H9 (cell line): Measurements from ENCODE around the gene LRP5. TPM values are rescaled to one million over a fixed set of nuclear protein-coding genes. Genes with fewer than 3 reads are reported as not detected.

ENCODE experiments used
- DNase-seq: peaks from one replicate; pipeline ENCODE4 v3.0.0-alpha.2; 2017
- H2AFZ ChIP-seq: one replicate; pipeline ENCODE4 v1.6.1; 2013; ENCODE audit warnings: mild to moderate bottlenecking, low read length, control low read depth, moderate library complexity
- H2AK5ac ChIP-seq: 2 replicates; pipeline ENCODE4 v1.6.1; 2013; ENCODE audit warnings: low read length, control low read depth, mixed read lengths; ENCODE audit not compliant: insufficient read length
- H2BK120ac ChIP-seq: one replicate; pipeline ENCODE4 v1.6.1; 2013; ENCODE audit warnings: low read depth, mild to moderate bottlenecking, low read length, control low read depth, inconsistent platforms; ENCODE audit not compliant: poor library complexity, severe bottlenecking
- H2BK12ac ChIP-seq: 2 replicates; pipeline ENCODE4 v1.6.1; 2013; ENCODE audit warnings: low read length, control low read depth, mixed read lengths, low read depth; ENCODE audit not compliant: insufficient read length
- H2BK15ac ChIP-seq: 2 replicates; pipeline ENCODE4 v1.6.1; 2013; ENCODE audit warnings: low read depth, low read length, control low read depth
- H2BK20ac ChIP-seq: one replicate; pipeline ENCODE4 v1.6.1; 2013; ENCODE audit warnings: low read depth, mild to moderate bottlenecking, low read length, control low read depth, inconsistent platforms; ENCODE audit not compliant: poor library complexity, severe bottlenecking
- H2BK5ac ChIP-seq: 2 replicates; pipeline ENCODE4 v1.6.1; 2013; ENCODE audit warnings: low read length, control low read depth, mixed read lengths; ENCODE audit not compliant: insufficient read length
- H3K14ac ChIP-seq: 2 replicates; pipeline ENCODE4 v1.6.1; 2013; ENCODE audit warnings: low read length, control low read depth; ENCODE audit not compliant: insufficient read depth
- H3K18ac ChIP-seq: 2 replicates; pipeline ENCODE4 v1.6.1; 2013; ENCODE audit warnings: low read depth, mild to moderate bottlenecking, mixed read lengths, low read length, control low read depth; ENCODE audit not compliant: insufficient read length
- H3K23ac ChIP-seq: 2 replicates; pipeline ENCODE4 v1.6.1; 2013; ENCODE audit warnings: low read length, control low read depth, mixed read lengths, low read depth; ENCODE audit not compliant: insufficient read length
- H3K23me2 ChIP-seq: 2 replicates; pipeline ENCODE4 v1.6.1; 2013; ENCODE audit warnings: low read depth, mild to moderate bottlenecking, mixed read lengths, low read length, control low read depth; ENCODE audit not compliant: insufficient read length, poor library complexity, severe bottlenecking
- H3K27ac ChIP-seq: 2 replicates; pipeline ENCODE4 v1.5.1; 2013; ENCODE audit warnings: low read length, control low read depth, mixed read lengths, low read depth; ENCODE audit not compliant: insufficient read length
- H3K27me3 ChIP-seq: 2 replicates; pipeline ENCODE4 v1.6.1; 2013; ENCODE audit warnings: low read length, control low read depth, inconsistent platforms; ENCODE audit not compliant: insufficient read depth
- H3K4ac ChIP-seq: 2 replicates; pipeline ENCODE4 v1.6.1; 2013; ENCODE audit warnings: low read depth, mild to moderate bottlenecking, control low read depth, inconsistent platforms, low read length, moderate library complexity
- H3K4me1 ChIP-seq: 2 replicates; pipeline ENCODE4 v1.6.1; 2013; ENCODE audit warnings: low read length, control low read depth, inconsistent platforms; ENCODE audit not compliant: insufficient read depth
- H3K4me2 ChIP-seq: 2 replicates; pipeline ENCODE4 v1.6.1; 2013; ENCODE audit warnings: low read length, control low read depth, mixed read lengths; ENCODE audit not compliant: insufficient read length, insufficient read depth
- H3K56ac ChIP-seq: 2 replicates; pipeline ENCODE4 v1.6.1; 2013; ENCODE audit warnings: low read depth, mild to moderate bottlenecking, mixed read lengths, low read length, control low read depth; ENCODE audit not compliant: insufficient read length
- H3K79me1 ChIP-seq: 2 replicates; pipeline ENCODE4 v1.6.1; 2013; ENCODE audit warnings: low read depth, mild to moderate bottlenecking, moderate library complexity, low read length, control low read depth, inconsistent platforms; ENCODE audit not compliant: insufficient read depth, poor library complexity, severe bottlenecking
- H3K79me2 ChIP-seq: 2 replicates; pipeline ENCODE4 v1.6.1; 2013; ENCODE audit warnings: low read length, control low read depth, inconsistent platforms; ENCODE audit not compliant: insufficient read depth
- H3K9ac ChIP-seq: 2 replicates; pipeline ENCODE4 v1.6.1; 2013; ENCODE audit warnings: low read length, control low read depth, mixed read lengths; ENCODE audit not compliant: insufficient read length; ENCODE audit errors: extremely low read depth
- H3K9me3 ChIP-seq: one replicate; pipeline ENCODE4 v1.6.1; 2013; ENCODE audit warnings: low read depth, low read length, inconsistent platforms; ENCODE audit not compliant: control insufficient read depth
- H3T11ph ChIP-seq: one replicate; pipeline ENCODE4 v1.6.1; 2013; ENCODE audit warnings: mild to moderate bottlenecking, low read length, control low read depth, inconsistent platforms
- H4K20me1 ChIP-seq: one replicate; pipeline ENCODE4 v1.6.1; 2013; ENCODE audit not compliant: control insufficient read depth, insufficient read length, insufficient read depth
- H4K5ac ChIP-seq: 2 replicates; pipeline ENCODE4 v1.6.1; 2013; ENCODE audit warnings: low read depth, mild to moderate bottlenecking, mixed read lengths, low read length, control low read depth; ENCODE audit not compliant: insufficient read length
- H4K8ac ChIP-seq: replicated peaks from 2 replicates; pipeline ENCODE4 v1.6.1; 2013; ENCODE audit warnings: low read length, control low read depth, mixed read lengths, low read depth; ENCODE audit not compliant: insufficient read length
- H4K91ac ChIP-seq: 2 replicates; pipeline ENCODE4 v1.6.1; 2013; ENCODE audit warnings: low read depth, mild to moderate bottlenecking, moderate library complexity, mixed read lengths, low read length, control low read depth; ENCODE audit not compliant: insufficient read length
- H3K27ac Mint-ChIP-seq, 3 experiments: 2 replicates in 2 of 3; 3 replicates in 1 of 3; pipeline ENCODE4 v1.8.0; 2020 to 2021; ENCODE audit warnings: mixed read lengths in 3 of 3, mild to moderate bottlenecking in 1 of 3, moderate library complexity in 1 of 3
- H3K27me3 Mint-ChIP-seq: 2 replicates; pipeline ENCODE4 v1.8.0; 2021; ENCODE audit warnings: low read depth, mild to moderate bottlenecking, moderate library complexity, mixed read lengths
- H3K36me3 Mint-ChIP-seq, 3 experiments: 2 replicates in 2 of 3; 3 replicates in 1 of 3; pipeline ENCODE4 v1.8.0; 2020 to 2021; ENCODE audit warnings: low read depth in 3 of 3, mixed read lengths in 3 of 3; ENCODE audit not compliant: insufficient read depth in 1 of 3
- H3K4me1 Mint-ChIP-seq, 2 experiments: 2 replicates each; pipeline ENCODE4 v1.8.0; 2020; ENCODE audit warnings: mixed read lengths in 2 of 2
- H3K4me3 Mint-ChIP-seq, 2 experiments: 2 replicates in 1 of 2; 3 replicates in 1 of 2; pipeline ENCODE4 v1.8.0; 2020 to 2021; ENCODE audit warnings: mild to moderate bottlenecking in 2 of 2, mixed read lengths in 2 of 2, moderate library complexity in 1 of 2
- H3K9me3 Mint-ChIP-seq, 2 experiments: 2 replicates in 1 of 2; 3 replicates in 1 of 2; pipeline ENCODE4 v1.8.0; 2020; ENCODE audit warnings: mild to moderate bottlenecking in 2 of 2, mixed read lengths in 2 of 2, moderate library complexity in 1 of 2
- WGBS: extraction: QIAGEN DNeasy Blood & Tissue Kit; methylation state at CpG from one replicate; pipeline ENCODE4 v1.1.7; 2013; ENCODE audit warnings: missing lambda C conversion rate, low lambda C conversion rate, mixed read lengths; ENCODE audit not compliant: insufficient read length; ENCODE audit errors: extremely low coverage; 5-methylcytosine and 5-hydroxymethylcytosine counted together
- total RNA-seq: library from RNA; stranded (reverse); gene quantifications from 2 replicates; pipeline ENCODE4 v1.2.1, GENCODE V29; 2021
- TF ChIP-seq, protein P1 (sequence below): fragments of 200-600 bp; sonication (generic); conservative IDR thresholded peaks from 3 replicates; pipeline ENCODE4 v1.8.0; 2021; ENCODE audit warnings: antibody characterized with exemption, mild to moderate bottlenecking

Gene LRP5
- total RNA-seq, 1 experiment from 2014 or later = 38.4 TPM

DNA sequence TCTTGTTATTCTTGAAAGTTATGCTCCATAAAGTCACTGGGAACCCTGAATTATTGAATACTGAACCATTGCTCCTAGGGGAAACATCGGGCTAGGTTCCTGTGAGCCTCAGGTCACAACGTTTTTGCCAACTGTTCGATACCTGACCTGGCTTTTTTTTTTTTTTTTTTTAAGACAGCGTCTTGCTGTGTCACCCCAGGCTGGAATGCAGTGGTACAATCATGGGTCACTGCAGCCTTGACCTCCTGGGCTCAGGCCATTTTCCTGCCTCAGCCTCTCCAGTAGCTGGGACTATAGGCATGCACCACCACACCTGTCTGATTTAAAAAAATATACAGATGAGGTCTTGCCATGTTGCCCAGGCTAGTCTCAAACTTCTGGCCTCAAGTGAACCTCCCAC lies 22.5 kb downstream of the LRP5 start:
- Histone ChIP-seq H3K4me2 (no peak overlapping the region), H2BK20ac (no peak overlapping the region), H2BK15ac (no peak overlapping the region), H3K27ac (no peak overlapping the region), H3K14ac (no peak overlapping the region), H3K27me3 (no peaks in the 10 kb centered on the region), H3K23me2 (no peaks in the 10 kb centered on the region), H3K56ac (no peak overlapping the region), H2BK12ac (no peak overlapping the region), H3K9me3 (no peaks in the 10 kb centered on the region), H4K8ac (no peak overlapping the region), H3K4me1 (peaks cover 10% of the 10 kb centered on the region; the same call in 1 of the 2 replicates), H3T11ph (no peak overlapping the region), H3K9ac (no peak overlapping the region), H3K79me1 (no peaks in the 10 kb centered on the region), H2AK5ac (no peak overlapping the region), H2AFZ (no peak overlapping the region), H3K18ac (no peak overlapping the region), H2BK5ac (no peak overlapping the region), H4K20me1 (no peaks in the 10 kb centered on the region), H3K79me2 (peaks cover 2% of the 10 kb centered on the region; the same call in 1 of the 2 replicates), H4K91ac (no peak overlapping the region), H3K23ac (no peak overlapping the region), H4K5ac (no peak overlapping the region), H2BK120ac (no peak overlapping the region), H3K4ac (no peak overlapping the region)
- WGBS = no CpG with 5 or more reads among the region's 4 CpGs
- Mint-ChIP-seq H3K27ac (no peak overlapping the region), H3K9me3 (no peaks in the 10 kb centered on the region; a peak in 1 of 5 replicates), H3K36me3 (peaks cover 2 to 4% (median 3%) of the 10 kb centered on the region in 3 experiments; a peak in 4 of 7 replicates), H3K4me3 (no peak overlapping the region), H3K4me1 (peaks cover 48 to 49% of the 10 kb centered on the region in 2 experiments), H3K27me3 (no peaks in the 10 kb centered on the region)
- no peak for DNase-seq
- TF ChIP-seq, protein P1, sequence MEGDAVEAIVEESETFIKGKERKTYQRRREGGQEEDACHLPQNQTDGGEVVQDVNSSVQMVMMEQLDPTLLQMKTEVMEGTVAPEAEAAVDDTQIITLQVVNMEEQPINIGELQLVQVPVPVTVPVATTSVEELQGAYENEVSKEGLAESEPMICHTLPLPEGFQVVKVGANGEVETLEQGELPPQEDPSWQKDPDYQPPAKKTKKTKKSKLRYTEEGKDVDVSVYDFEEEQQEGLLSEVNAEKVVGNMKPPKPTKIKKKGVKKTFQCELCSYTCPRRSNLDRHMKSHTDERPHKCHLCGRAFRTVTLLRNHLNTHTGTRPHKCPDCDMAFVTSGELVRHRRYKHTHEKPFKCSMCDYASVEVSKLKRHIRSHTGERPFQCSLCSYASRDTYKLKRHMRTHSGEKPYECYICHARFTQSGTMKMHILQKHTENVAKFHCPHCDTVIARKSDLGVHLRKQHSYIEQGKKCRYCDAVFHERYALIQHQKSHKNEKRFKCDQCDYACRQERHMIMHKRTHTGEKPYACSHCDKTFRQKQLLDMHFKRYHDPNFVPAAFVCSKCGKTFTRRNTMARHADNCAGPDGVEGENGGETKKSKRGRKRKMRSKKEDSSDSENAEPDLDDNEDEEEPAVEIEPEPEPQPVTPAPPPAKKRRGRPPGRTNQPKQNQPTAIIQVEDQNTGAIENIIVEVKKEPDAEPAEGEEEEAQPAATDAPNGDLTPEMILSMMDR = no peak
